GM18499 (cell line): ENCODE measurements around the gene TMPRSS11A.

Source experiments
- ATAC-seq: cut with Tn5 transposase; IDR thresholded peaks from one replicate; pipeline ENCODE4 v1.9.1; 2021; ENCODE audit warnings: moderate number of reproducible peaks; ENCODE audit not compliant: insufficient read depth, unreplicated experiment

The TMPRSS11A gene

GRCh38 chr4:67879486-67879885 lies 83.8 kb downstream of the TMPRSS11A start:
- ATAC-seq: no peak

- no peak for ATAC-seq
Observed at GRCh38 chr4:67877086-67877485, 86.2 kb downstream of the TMPRSS11A start.

GRCh38 chr4:67874986-67875385 lies 88.3 kb downstream of the TMPRSS11A start:
- ATAC-seq: no peak

- no peak for ATAC-seq
Observed at GRCh38 chr4:67873116-67873515, 90.2 kb downstream of the TMPRSS11A start.

- ATAC-seq: peak; percentile 80
Observed at GRCh38 chr4:67871867-67872266, 91.4 kb downstream of the TMPRSS11A start.

- ATAC-seq: no peak
Observed at GRCh38 chr4:67869580-67870190, 93.6 kb downstream of the TMPRSS11A start.

GRCh38 chr4:67861513-67861912 lies 101.8 kb downstream of the TMPRSS11A start:
- ATAC-seq: no peak
